Hindlimb muscle (tissue), 1 donor: ENCODE measurements around the gene CHTOP. TPM values are rescaled to one million over a fixed set of nuclear protein-coding genes. Genes with fewer than 3 reads are reported as not detected.
"Not testable (repeated sequence)": the region's sequence is repeated elsewhere in the genome, so short reads cannot be mapped to it uniquely, and the experiment has no call there.

Source experiments
- DNase-seq: peaks from one replicate; pipeline ENCODE4 v3.0.0-alpha.2; 2013
- polyA plus RNA-seq: library from polyadenylated mRNA; unstranded; fragments of 120-200 nt; gene quantifications from one replicate; pipeline ENCODE4 v1.2.1, GENCODE V29; 2013; ENCODE audit not compliant: insufficient read length

The CHTOP gene, protein sequence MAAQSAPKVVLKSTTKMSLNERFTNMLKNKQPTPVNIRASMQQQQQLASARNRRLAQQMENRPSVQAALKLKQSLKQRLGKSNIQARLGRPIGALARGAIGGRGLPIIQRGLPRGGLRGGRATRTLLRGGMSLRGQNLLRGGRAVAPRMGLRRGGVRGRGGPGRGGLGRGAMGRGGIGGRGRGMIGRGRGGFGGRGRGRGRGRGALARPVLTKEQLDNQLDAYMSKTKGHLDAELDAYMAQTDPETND
- 100 TPM for polyA plus RNA-seq

DNA sequence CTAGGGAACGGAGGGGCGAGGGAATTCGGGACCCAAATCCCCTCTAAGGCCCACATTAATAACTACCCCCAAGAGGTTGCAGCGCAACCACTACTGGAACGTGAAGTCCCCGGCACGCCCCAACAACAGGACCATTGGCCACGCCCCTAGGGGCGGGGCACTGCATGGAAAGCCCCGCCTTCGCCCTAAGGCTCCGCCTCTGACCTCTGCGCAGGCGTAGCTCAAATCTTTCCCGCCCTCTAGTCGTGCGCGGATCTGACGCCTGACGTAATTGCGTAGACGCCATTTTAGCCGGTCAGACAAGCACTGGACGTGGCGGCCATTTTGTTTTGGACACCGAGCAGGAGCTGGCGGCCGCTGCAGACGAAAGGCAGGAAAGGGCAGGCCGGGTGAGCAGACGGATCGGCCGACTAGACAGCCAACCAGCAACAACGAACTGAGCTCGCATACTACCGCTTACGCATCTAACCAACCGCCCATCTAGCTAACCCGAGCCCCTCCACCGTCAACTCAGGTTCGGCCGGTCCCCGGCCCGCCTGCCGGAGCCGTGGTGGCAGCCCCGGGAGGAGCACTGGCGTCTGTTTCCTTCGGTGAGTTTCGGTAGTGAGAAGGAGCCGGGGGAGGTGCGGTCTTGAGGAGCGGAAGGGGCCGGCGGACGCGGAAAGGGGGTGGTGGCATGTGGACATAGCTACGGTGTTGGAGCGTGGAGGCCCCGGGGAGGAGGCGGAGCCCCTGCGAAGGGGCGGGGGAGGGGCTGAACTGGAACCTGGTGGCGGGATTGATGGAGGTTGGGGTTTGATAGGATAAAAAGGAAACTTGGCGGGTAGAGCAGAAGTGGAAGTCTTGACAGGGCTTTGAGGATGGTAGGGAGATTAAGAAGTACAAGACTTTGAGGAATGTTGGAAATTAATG lies at the start of gene CHTOP:
CHTOP (plus strand) TSS at position 313 of the 912 bp plus-strand sequence. CDS start 2,523 bp downstream, outside the sequence.
- DNase-seq = peak; percentile 98

DNA sequence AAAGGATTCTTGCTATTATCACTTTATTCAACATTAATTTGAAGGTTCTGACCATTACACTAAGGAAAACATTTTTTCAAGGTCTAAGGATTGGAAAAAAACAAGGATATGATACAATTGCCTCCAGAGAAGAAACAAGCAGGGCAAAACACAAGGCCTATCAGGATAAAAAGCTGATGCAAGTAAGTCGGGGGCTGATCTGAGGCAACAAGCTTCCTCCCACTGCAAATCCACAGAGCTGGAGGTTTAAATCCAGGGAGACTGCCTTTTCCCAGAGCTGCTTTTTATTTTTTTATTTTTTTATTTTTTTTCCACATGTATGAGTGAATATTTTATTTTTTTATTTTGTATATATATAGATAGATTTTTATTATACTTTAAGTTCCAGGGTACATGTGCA lies 48.9 kb upstream of the CHTOP start:
- no peak for DNase-seq

DNA sequence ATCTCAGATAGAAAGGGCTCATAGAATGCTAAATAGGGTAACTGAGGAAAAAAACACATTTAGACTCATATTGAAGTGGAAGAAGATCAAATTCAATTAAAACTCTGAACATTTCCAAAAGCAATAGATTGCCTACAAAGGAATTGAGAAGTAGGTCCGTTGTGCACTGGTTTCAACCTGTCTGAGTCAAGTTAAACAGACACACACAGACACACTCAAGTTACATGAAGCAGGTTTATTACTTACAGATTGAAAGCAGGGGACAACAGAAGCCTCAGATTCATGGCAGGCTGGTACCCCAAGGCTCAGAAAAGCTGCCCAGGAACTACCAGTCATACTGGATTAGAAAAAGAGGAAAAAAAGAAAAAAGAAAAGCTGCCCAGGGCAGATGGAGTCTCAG lies 47.5 kb upstream of the CHTOP start:
- no peak for DNase-seq

DNA sequence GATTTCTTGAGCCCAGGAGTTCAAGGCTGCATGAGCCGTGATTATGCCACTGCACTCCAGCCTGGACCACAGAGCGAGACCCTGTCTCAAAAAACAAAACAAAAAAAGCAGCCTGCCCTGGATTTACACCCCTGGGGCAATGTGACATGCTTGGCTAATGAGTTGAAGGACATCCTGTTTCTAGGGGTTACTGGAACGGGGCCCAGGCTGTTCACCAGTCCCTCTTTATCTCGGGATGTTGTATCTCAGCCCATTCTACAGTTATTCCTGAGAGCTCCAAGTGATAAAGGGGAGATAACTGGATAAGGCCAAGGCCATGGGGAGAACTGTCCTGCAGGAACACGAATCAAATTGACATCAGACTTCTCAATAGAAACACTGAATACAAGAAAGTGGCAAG lies 46.6 kb upstream of the CHTOP start:
- DNase-seq = no peak

- DNase-seq = not testable (repeated sequence)
Measured at GRCh38 chr1:153588033-153588432, 45.8 kb upstream of the CHTOP start.

DNA sequence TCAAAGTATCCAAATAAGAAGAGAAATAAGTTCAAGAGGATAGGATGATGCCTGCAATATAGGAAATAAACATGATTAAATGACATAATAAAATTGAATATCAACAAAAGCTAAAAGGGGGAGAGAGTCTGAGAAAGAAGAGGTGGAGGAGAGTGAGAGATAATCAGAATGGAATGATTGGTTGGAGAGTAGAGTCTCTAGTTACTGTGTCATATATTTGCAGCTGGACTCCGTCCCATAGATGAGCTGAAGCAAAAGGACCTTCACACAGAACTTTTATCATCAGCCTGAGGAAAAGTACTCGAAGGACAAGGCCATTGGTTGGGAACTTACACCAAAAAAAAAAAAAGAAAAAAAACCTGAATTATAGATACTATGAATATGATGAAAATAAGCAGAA lies 45.4 kb upstream of the CHTOP start:
- DNase-seq = no peak

DNA sequence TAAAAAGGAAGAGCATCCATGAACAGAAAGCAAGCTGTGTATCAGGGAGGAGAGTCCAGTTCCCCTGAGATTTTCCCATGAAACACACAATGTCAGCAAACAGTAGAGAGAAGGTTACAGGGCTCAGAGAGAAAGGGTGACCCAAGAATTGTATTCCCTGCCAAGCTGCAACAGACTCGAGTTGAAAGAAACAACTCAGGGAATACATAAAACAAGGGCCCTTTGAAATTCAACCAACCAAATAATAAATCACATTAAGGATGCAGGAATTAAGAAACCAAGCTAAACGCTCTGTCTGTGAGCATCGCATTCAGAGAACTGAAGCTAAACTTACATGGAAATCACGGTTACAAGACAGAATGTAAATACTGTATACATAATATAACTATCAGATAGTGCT lies 41.1 kb upstream of the CHTOP start:
- DNase-seq = no peak

GRCh38 chr1:153597206-153597605 lies 36.7 kb upstream of the CHTOP start:
- no peak for DNase-seq

DNA sequence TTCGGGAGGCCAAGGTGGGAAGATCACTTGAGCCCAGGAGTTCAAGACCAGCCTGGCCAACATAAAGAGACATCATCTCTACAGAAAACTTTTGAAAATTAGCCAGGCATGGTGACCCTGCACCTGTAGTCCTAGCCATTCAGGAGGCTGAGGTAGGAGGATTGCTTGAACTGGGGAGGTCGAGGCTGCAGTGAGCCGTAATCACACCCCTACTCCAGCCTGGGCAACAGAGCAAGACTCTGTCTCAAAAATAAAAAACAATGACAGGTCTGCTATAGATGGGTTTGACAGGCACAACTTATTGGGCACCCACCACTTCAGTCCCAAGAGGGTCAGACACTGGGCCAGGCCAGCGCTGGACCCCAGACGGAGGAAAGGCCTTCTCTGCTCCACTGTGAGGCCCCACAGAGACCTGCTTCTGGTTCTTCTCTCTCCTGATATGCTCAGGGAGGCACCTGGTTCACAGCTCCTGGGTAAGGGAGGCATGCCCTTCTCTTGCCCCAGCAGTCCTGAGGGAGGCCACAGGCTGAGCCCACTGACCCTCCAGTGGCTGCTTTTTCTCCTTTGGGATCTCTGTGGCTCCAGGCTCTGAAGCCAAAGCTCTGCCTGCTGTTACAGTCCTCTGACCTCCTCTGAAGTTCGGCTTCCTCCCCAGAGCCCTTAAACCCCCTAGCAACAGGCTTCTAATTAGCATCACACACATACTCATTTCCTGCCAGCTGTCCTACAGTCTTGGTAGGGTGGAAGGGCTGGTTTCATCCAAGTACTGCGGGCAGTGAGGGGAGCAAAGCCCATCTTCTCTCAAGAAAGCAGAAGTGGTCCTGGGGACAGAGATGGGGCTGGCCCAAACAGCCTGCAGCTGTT lies 35.3 kb upstream of the CHTOP start:
- DNase-seq = no peak

DNA sequence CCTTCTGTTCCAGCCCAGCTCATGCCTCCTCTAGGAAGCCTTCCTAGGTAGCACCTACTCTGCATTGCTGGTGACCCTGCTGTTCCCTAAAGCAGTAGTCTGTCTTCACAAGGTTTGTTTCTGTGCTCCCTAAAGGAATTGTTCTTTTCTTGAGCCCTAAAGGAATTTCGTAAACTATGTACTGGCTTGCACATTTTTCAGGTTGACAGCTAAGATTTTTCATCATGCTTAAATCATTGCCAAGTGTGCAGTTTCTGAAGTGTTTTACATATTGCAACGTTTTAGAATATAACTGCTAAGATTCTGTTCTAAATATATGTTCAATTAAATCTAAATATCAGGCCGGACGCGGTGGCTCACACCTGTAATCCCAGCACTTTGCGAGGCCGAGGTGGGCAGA lies 34.0 kb upstream of the CHTOP start:
- DNase-seq = no peak

- DNase-seq = no peak
Measured at GRCh38 chr1:153602749-153603148, 31.1 kb upstream of the CHTOP start.

DNA sequence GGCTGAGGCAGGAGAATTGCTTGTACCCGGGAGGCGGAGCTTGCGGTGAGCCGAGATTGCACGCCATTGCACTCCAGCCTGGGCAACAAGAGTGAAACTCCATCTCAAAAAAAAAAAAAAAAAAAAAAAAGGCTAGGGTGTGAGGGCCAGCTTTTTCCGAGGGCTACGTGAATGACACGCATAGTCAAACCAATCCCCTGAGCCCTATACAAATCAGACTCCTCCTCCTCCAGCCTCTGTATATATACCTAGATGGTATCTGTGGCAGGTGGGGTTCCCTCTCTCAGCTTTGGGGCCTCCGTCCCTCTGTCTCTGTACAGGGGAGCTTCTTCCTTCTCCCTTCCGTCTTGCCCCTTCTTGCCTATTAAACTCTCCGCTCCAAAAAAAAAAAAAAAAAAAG lies 27.7 kb upstream of the CHTOP start:
- DNase-seq = no peak

GRCh38 chr1:153607381-153607780 lies 26.5 kb upstream of the CHTOP start:
- DNase-seq = no peak

DNA sequence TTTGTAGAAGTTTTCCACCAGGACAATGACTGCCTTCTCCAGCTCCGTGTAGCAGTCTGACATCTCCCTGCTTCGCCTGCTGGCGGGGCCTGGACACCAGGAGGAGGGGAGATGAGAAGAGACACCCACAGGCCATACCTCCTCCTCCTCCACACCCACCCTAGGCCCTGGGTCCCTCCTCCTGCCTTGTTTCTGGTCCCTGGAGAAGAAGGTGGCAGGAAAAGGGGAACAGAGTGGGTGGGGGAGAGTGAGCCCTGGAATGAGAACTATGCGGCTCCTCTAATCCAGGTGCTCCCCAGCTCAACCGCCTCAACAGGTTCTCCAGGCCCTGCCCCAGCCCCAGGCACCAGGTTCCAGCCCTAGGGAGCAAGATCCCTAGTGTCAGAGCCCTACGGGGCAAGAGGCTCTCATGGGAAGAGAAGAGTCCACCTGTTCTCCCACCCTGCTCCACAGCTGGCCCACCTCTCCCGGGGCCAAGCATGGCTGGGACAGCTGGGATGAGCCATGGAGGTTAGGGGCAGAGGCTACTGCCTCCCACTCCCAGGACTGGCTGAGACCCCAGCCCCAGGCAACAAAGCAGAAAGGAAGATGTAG lies 25.7 kb upstream of the CHTOP start:
- DNase-seq = no peak

DNA sequence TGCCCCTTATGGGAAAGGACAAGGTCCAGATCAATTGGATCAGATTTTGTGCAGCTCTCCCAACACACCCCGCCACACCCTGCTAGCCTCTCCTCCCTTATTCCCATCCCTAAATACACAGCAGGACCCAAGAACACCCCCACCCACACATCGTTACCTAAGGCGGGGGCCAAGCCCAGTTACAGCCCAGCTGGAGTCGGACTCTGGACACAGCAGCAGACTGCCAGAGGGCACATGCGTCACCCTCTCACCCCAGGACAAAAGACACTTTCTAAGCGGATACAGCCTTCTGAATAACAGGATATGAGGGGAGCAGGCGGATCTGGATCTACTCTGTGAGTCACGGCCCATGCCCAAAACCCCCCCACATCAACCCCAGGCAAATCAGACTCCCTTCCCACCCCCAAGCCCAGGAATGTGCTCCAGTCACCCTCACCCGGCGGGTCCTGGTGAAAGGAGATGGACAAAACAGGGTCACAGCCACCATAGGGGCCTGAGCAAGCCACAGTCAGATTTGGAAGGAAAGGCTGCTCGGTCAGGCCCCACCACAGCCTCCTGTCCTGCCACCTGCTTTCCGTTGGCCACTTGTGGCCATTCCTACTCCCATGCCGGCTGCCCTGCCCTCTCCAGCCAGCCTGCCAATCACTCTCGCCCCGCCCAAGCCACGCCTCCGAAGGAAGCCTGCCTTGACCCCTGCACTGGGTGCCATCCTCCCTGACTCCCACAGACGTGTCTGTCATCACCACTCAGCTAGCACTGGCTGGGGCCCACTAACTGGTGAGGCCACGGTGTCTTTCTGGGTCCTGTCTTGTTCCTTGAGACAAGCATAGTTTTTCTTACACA lies 24.9 kb upstream of the CHTOP start:
- DNase-seq = no peak

DNA sequence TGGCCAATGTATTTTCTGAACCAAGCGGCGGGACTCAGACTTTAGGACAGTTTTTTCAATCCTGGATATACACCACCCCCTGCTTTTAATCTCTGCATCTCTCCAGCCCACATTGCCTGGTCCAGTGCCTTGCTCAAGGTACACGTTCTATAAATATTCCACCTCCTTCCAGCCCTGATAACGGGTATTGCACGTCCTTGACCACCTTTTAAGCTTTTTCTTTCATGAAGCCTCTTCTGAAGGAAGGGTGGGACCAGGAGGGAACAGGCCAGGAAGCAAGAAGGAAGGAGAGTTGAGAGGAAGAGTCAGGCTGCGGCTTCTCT lies 24.3 kb upstream of the CHTOP start:
- no peak for DNase-seq

DNA sequence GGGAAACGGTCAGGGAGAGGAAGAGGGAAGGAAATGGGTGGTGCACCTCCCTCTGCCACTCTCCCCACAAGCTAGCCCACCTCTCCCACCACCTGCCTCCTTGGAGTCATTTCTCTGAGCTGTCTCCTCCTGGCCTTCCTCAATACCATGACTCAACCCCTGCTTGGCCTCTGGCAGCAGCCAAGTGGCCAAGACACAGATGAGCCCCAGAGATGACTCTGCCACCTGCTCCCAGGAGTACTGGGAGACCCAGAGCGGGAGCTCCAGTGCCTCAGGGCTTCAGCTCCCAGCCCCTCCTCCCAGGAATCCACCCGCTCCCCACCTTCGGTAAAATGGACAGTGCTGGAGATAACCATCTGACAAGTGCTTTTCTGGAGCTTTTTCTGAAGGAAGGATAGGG lies 23.5 kb upstream of the CHTOP start:
- no peak for DNase-seq

GRCh38 chr1:153610811-153611301 lies 23.0 kb upstream of the CHTOP start:
- no peak for DNase-seq

- DNase-seq = no peak
Measured at GRCh38 chr1:153611356-153611755, 22.5 kb upstream of the CHTOP start.

DNA sequence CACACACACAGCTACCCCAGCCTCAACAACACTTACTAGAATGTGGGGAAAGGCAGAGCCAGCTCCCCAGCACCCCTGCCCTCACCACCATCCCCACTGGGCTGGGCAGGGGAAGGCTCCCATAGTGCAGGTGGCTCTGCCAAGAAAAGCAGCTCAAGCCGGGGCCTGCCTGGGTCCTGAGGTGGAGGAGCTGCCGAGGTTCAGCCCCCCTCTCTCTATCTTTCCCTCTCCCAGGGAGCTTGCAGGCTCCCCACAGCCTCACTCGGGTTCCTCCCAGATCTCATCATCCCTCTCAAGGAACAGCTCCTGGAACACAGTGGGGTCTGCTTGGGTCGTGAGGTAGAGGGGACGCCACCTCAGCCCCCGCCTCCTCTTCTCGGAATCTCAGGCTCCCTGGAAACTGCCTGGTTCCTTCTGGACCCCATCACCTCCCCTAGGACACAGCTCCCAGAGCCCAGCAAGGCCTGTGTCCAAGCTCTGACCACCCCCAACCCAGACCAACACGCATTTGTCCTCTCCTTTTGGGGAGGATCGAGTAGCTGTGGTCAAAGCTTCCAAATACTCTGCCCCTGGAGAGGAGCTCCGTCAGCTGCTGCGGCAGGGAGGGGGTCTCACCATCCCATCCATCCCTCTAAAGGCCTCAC lies 21.6 kb upstream of the CHTOP start:
- no peak for DNase-seq

GRCh38 chr1:153612755-153613331 lies 21.0 kb upstream of the CHTOP start, which contains the start of gene S100A16:
Gene S100A16, minus strand, starts transcription at chr1:153613137. Its CDS starts 4,986 bp downstream, at chr1:153608151.
- peak; percentile 67 for DNase-seq
